WTC11 (cell line): ENCODE results near the gene COLQ.

Experiments used
- ARID4B ChIP-seq: sonication (generic); formaldehyde crosslinking; IDR thresholded peaks from 2 replicates; pipeline ENCODE4 v1.8.0; 2023; ENCODE audit warnings: missing genetic modification reagents, mild to moderate bottlenecking, borderline replicate concordance
- CTCF ChIP-seq: fragments of 200-600 bp; IDR thresholded peaks from 2 replicates; pipeline ENCODE4 v1.8.0; 2022; ENCODE audit warnings: antibody characterized with exemption
- NR3C1 ChIP-seq: sonication (generic); formaldehyde crosslinking; conservative IDR thresholded peaks from 2 replicates; pipeline ENCODE4 v1.8.1; 2023; ENCODE audit warnings: low read depth, mild to moderate bottlenecking, missing genetic modification reagents
- PREB ChIP-seq: sonication (generic); formaldehyde crosslinking; IDR thresholded peaks from 2 replicates; pipeline ENCODE4 v1.8.1; 2022; ENCODE audit warnings: mild to moderate bottlenecking, missing genetic modification reagents, moderate library complexity, borderline replicate concordance
- TP53 ChIP-seq: sonication (generic); formaldehyde crosslinking; IDR thresholded peaks from 2 replicates; pipeline ENCODE4 v1.8.1; 2023; ENCODE audit warnings: mild to moderate bottlenecking, missing genetic modification reagents
- ZSCAN18 ChIP-seq: fragments of 250-450 bp; sonication (Bioruptor Pico); IDR thresholded peaks from 2 replicates; pipeline ENCODE4 v2.1.2; 2022; ENCODE audit warnings: mild to moderate bottlenecking, moderate library complexity

- TF ChIP-seq CTCF (no peak), ARID4B (no peak), PREB (CRISPR knock-in tag) (no peak), TP53 (CRISPR knock-in tag) (no peak), NR3C1 (CRISPR knock-in tag) (no peak), ZSCAN18 (no peak)
Observed at GRCh38 chr3:15519096-15519495, 2.4 kb downstream of the COLQ start.
